WERI-Rb-1 (cell line): ENCODE data around the gene HMGB2.

Experiments used
- DNase-seq: peaks from one replicate; pipeline ENCODE4 v3.0.0-alpha.2; 2020
- H3K27ac ChIP-seq: fragments of 250-450 bp; sonication (Bioruptor Pico); 2 replicates; pipeline ENCODE4 v1.5.1; 2020; ENCODE audit warnings: mild to moderate bottlenecking, moderate library complexity
- H3K27me3 ChIP-seq: fragments of 250-450 bp; sonication (Bioruptor Pico); 2 replicates; pipeline ENCODE4 v1.5.1; 2021; ENCODE audit warnings: mild to moderate bottlenecking, low read depth, moderate library complexity; ENCODE audit not compliant: insufficient read depth, severe bottlenecking
- H3K36me3 ChIP-seq: fragments of 250-450 bp; sonication (Bioruptor Pico); 2 replicates; pipeline ENCODE4 v1.5.1; 2020; ENCODE audit warnings: mild to moderate bottlenecking, moderate library complexity
- H3K4me3 ChIP-seq: 2 replicates; pipeline ENCODE4 v1.5.1; 2011; ENCODE audit warnings: low read depth, mild to moderate bottlenecking, control low read depth, low read length
- H3K9me3 ChIP-seq: fragments of 250-450 bp; sonication (Bioruptor Pico); 2 replicates; pipeline ENCODE4 v1.5.1; 2021; ENCODE audit warnings: mild to moderate bottlenecking, moderate library complexity; ENCODE audit not compliant: severe bottlenecking
- CTCF ChIP-seq: IDR thresholded peaks from 2 replicates; pipeline ENCODE4 v1.5.1; 2011; ENCODE audit warnings: low read depth, mild to moderate bottlenecking, control low read depth, inconsistent platforms, low read length

HMGB2 gene

GRCh38 chr4:173334085-173334890 is at the start of gene HMGB2:
HMGB2 (minus strand) TSS chr4:173334358; CDS start chr4:173333649, 709 bp downstream.
- H3K9me3 ChIP-seq: no peaks in the 10 kb centered on the region
- no peaks in the 10 kb centered on the region for H3K27me3 ChIP-seq
- H3K36me3 ChIP-seq: peaks cover 50% of the 10 kb centered on the region
- DNase-seq: peak; percentile 100
- TF ChIP-seq CTCF: no peak
- peak within 1 kb of the TSS; percentile 99 for H3K27ac ChIP-seq
- H3K4me3 ChIP-seq: peak within 1 kb of the TSS; percentile 89

- peaks cover 5% of the 10 kb centered on the region for H3K36me3 ChIP-seq
- no peak for DNase-seq
- no peak overlapping the region for H3K27ac ChIP-seq
- H3K4me3 ChIP-seq: no peak overlapping the region
- H3K27me3 ChIP-seq: no peaks in the 10 kb centered on the region
- TF ChIP-seq CTCF: no peak
- H3K9me3 ChIP-seq: no peaks in the 10 kb centered on the region
These were observed 48.2 kb upstream of the HMGB2 start for GRCh38 chr4:173382349-173382748.

GRCh38 chr4:173381610-173382009 is 47.5 kb upstream of the HMGB2 start:
- no peak for TF ChIP-seq CTCF
- no peak overlapping the region for H3K4me3 ChIP-seq

GRCh38 chr4:173380987-173381386 is 46.8 kb upstream of the HMGB2 start:
- no peak for DNase-seq
- peaks cover 19% of the 10 kb centered on the region for H3K36me3 ChIP-seq
- H3K27ac ChIP-seq: no peak overlapping the region
- no peaks in the 10 kb centered on the region for H3K9me3 ChIP-seq
- H3K27me3 ChIP-seq: no peaks in the 10 kb centered on the region
- H3K4me3 ChIP-seq: no peak overlapping the region
- no peak for TF ChIP-seq CTCF

More at GRCh38 chr4:173381610-173382009, 47.5 kb upstream of the HMGB2 start:
- no peak overlapping the region for H3K27ac ChIP-seq
- DNase-seq: no peak
- no peaks in the 10 kb centered on the region for H3K27me3 ChIP-seq
- peaks cover 12% of the 10 kb centered on the region for H3K36me3 ChIP-seq
- H3K9me3 ChIP-seq: no peaks in the 10 kb centered on the region

GRCh38 chr4:173379929-173380328 is 45.8 kb upstream of the HMGB2 start:
- H3K27me3 ChIP-seq: no peaks in the 10 kb centered on the region
- H3K36me3 ChIP-seq: peaks cover 28% of the 10 kb centered on the region
- no peaks in the 10 kb centered on the region for H3K9me3 ChIP-seq
- no peak for TF ChIP-seq CTCF
- DNase-seq: no peak
- no peak overlapping the region for H3K27ac ChIP-seq
- H3K4me3 ChIP-seq: no peak overlapping the region

GRCh38 chr4:173374588-173374987 is 40.4 kb upstream of the HMGB2 start:
- no peak overlapping the region for H3K4me3 ChIP-seq
- DNase-seq: no peak
- H3K27ac ChIP-seq: no peak overlapping the region
- no peaks in the 10 kb centered on the region for H3K9me3 ChIP-seq
- H3K36me3 ChIP-seq: peaks cover 45% of the 10 kb centered on the region
- no peaks in the 10 kb centered on the region for H3K27me3 ChIP-seq
- TF ChIP-seq CTCF: no peak
